ENCODE measurements around the gene GABRA5. TPM values are rescaled to one million over a fixed set of nuclear protein-coding genes. Genes with fewer than 3 reads are reported as not detected.
"Not testable (repeated sequence)": the region's sequence is repeated elsewhere in the genome, so short reads cannot be mapped to it uniquely, and the experiment has no call there.

Gene GABRA5
- total RNA-seq (2014; rRNA removed; shearing (Covaris generic)): 0.61 and 0.67 TPM in 2 replicates

DNA sequence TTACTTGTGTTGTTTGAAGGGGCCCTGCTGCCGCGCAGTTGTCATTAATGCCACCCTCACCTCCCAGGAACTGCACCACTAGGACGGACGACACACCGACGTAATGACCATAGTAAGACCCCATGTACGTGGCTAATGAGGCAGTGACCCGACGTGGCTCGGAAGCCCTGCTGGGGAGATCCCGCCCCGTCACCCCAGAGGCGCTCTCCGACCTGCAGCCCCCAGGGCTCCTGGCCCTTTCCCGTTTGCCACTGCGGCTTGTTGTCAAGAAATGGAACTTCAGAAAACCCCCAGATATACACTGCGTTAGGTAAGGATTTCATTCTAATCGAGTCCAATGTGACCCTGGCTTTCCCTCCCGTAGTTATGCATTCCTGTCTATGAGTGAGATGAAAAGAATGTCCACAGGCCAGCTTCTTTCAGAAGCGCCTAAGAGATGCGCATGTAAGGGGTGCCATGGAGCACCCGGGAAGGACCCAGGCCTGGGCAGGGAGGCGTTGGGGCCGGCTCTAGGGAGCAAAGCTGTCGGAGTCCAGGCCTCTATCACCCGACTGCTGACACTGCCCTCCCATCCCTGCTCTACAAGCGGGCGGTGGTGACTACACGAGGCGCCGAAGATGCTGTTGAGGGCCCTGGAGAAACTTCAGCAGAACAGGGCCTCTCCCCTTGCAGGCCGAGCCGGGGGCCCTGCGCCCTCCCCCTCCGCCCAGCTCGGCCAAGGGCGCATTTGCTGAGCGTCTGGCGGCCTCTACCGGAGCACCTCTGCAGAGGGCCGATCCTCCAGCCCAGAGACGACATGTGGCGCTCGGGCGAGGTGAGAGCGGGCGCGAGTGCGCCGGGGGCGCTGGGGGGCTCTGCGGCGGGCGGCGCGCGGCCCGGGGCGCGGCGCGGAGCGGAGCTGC is at the start of gene GABRA5:
Gene GABRA5, plus strand, starts transcription at position 765 of the 902 bp plus-strand sequence. CDS start 2,187 bp downstream, outside the sequence.
- no peak within 1 kb of the TSS for H3K27ac ChIP-seq
- peak; percentile 11 to 28 for DNase-seq
- H3K4me3 ChIP-seq: peak within 1 kb of the TSS; percentile 16; the same call in 1 of the 2 replicates
- H3K4me1 ChIP-seq: peaks cover 16% of the 10 kb centered on the region
- no peaks in the 10 kb centered on the region for H3K27me3 ChIP-seq
- H3K9me3 ChIP-seq (replicated peaks): no peaks in the 10 kb centered on the region
- H3K36me3 ChIP-seq: no peaks in the 10 kb centered on the region

DNA sequence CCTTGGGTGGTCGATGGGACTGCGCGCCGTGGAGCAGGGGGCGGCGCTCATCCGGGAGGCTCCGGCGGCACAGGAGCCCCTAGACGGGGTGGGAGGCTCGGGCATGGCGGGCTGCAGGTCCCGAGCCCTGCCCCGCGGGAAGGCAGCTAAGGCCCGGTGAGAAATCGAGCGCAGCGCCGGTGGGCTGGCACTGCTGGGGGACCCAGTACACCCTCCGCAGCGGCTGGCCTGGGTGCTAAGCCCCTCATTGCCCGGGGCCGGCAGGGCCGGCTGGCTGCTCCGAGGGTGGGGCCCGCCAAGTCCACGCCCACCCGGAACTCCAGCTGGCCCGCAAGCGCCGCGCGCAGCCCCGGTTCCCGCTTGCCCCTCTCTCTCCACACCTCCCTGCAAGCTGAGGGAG is 35.7 kb upstream of the GABRA5 start:
- H3K4me3 ChIP-seq; H3K36me3 ChIP-seq; H3K27me3 ChIP-seq; H3K9me3 ChIP-seq (replicated peaks); H3K4me1 ChIP-seq; H3K27ac ChIP-seq; DNase-seq: not testable (repeated sequence)

DNA sequence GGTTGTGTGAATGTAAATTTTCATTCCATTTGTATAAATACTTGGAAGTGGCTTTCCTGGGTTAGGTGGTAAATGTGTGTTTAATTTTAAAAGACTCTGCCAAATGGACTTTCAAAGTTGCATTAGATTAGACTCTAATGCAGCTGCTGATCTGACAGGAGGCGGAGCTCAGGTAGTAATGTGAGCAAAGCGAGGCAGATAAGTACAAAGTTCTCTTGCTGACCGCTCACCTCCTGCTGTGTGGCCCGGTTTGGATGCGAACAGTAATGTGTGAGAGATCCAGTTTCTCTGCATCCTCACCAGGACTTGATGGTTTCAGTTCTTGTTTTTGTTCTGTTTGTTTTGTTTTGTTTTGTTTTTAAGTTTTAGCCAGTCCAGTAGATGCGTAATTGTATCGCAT is 34.9 kb upstream of the GABRA5 start:
- Histone ChIP-seq H3K36me3 (no peaks in the 10 kb centered on the region), H3K4me1 (no peaks in the 10 kb centered on the region), H3K27me3 (no peaks in the 10 kb centered on the region; the same call in 1 of the 2 replicates), H3K4me3 (no peak overlapping the region), H3K9me3 (replicated peaks) (no peaks in the 10 kb centered on the region), H3K27ac (no peak overlapping the region)
- no peak for DNase-seq

DNA sequence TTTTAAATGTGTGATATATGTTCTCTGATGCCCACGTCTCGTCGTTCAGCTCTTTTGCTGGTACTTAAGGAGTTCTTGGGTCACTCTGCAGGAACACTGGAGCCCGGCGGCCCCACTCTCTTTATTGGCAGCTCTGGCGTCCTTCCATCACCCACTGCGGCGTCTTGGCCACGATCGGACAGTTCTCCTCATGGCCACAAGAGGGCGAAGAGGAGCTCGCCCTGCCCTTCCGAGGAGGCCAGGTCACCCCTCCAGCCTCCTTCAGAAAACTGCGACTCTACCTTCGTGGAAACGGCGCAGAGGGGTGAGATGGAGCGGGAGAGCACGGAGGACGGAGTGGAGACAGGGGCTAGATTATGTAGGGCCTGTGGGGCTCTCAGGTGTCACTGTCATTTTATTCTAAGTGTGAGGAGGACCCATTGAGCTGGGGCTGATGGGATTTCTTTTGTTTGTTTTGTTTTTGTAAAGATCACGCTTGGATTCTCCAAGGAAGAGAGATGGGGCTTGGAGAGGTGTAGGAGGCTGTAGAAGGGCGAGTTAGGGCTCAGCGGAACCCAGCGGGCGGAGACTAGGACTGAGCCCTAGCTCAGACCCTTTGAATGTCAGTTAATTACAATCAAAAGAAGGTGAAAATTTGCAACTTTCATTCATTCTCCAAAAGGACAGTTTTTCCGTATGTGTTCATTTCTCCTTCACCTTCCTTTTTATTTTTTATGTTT is 28.0 kb upstream of the GABRA5 start:
- Histone ChIP-seq H3K4me3 (no peak overlapping the region), H3K4me1 (no peaks in the 10 kb centered on the region), H3K27me3 (no peaks in the 10 kb centered on the region), H3K9me3 (replicated peaks) (no peaks in the 10 kb centered on the region), H3K36me3 (no peaks in the 10 kb centered on the region), H3K27ac (no peak overlapping the region)
- peak; percentile 28 to 65 for DNase-seq

DNA sequence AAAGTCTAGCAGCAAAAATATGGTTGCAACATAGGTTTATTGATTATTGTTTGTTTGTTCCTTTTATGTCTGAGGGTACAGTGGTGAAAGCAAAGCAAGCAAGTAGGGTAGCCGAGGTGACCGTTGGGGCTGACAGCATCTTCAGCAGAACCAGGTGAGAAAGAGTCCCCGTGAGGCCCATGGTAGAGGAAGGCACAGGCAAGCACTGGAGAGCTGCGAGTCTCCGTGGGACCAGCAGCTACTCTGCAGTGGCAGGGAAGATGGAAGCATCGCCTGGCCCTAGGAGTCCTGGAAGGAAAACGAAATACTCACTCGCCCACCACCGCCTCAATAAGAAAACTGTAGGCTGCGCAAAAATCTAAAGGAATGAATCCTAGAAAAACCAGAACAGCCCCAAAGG is 25.3 kb upstream of the GABRA5 start:
- Histone ChIP-seq H3K4me1 (no peaks in the 10 kb centered on the region), H3K27ac (no peak overlapping the region), H3K36me3 (no peaks in the 10 kb centered on the region), H3K4me3 (no peak overlapping the region), H3K9me3 (replicated peaks) (no peaks in the 10 kb centered on the region), H3K27me3 (no peaks in the 10 kb centered on the region)
- no peak for DNase-seq

DNA sequence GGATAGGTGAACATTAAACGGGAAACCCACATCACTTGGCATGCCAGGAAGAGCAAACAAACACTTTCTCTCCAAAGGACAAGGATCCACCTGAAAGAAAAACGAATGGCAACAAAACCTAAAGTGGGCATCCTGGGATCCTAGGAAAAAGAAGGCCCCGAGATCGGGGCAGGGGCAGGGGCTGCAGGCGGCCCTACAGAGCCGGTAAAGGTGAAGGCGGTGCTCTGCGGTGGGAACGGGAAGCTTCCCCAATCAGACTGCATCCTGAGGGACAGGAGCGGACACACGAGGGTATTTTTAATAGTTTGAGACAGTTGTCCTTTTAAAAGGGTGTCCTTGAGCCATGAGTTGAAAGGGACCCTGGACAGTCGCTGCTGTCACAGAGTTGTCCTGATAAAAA is 24.9 kb upstream of the GABRA5 start:
- no peaks in the 10 kb centered on the region for H3K4me1 ChIP-seq
- H3K36me3 ChIP-seq: no peaks in the 10 kb centered on the region
- H3K4me3 ChIP-seq: no peak overlapping the region
- no peak overlapping the region for H3K27ac ChIP-seq
- no peaks in the 10 kb centered on the region for H3K9me3 ChIP-seq (replicated peaks)
- no peaks in the 10 kb centered on the region for H3K27me3 ChIP-seq
- no peak for DNase-seq

DNA sequence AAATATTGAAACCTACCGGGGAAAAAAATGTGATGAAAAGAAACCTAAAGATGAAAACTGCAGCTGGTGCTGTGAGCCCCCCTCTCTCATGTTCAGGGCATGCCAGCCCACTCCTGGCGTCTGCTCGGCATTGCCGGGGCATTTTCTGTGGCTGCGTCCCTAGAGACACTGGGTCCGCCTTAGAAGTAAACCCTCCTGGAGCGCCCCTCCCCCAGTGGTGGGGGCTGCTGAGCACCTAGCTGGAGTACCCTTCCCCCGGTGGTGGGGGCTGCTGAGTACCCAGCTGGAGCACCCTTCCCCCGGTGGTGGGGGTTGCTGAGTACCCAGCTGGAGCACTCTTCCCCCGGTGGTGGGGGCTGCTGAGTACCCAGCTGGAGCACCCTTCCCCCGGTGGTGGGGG is 24.5 kb upstream of the GABRA5 start:
- no peaks in the 10 kb centered on the region for H3K9me3 ChIP-seq (replicated peaks)
- H3K36me3 ChIP-seq: no peaks in the 10 kb centered on the region
- no peak overlapping the region for H3K4me3 ChIP-seq
- no peaks in the 10 kb centered on the region for H3K27me3 ChIP-seq
- H3K27ac ChIP-seq: no peak overlapping the region
- DNase-seq: no peak
- H3K4me1 ChIP-seq: no peaks in the 10 kb centered on the region

DNA sequence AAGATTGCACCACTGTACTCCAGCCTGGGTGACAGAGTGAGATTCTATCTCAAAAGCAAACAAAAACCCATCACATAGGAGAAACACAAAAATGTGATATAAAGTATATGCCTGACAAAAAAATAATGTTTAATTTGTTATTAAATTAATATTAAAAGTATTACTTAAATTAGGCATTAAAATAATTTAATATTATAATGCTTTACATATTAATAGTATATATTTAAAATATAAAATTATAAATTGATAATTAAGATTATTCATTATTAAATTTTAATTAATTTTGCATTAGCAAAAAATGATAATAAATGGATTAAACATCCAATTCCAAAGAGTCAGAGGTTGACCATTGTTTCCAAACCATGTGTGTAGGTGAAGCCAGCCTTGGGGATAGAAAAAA is 22.0 kb upstream of the GABRA5 start:
- Histone ChIP-seq H3K4me1 (no peaks in the 10 kb centered on the region), H3K27ac (no peak overlapping the region), H3K27me3 (no peaks in the 10 kb centered on the region), H3K4me3 (no peak overlapping the region), H3K9me3 (replicated peaks) (no peaks in the 10 kb centered on the region), H3K36me3 (no peaks in the 10 kb centered on the region)
- no peak for DNase-seq

DNA sequence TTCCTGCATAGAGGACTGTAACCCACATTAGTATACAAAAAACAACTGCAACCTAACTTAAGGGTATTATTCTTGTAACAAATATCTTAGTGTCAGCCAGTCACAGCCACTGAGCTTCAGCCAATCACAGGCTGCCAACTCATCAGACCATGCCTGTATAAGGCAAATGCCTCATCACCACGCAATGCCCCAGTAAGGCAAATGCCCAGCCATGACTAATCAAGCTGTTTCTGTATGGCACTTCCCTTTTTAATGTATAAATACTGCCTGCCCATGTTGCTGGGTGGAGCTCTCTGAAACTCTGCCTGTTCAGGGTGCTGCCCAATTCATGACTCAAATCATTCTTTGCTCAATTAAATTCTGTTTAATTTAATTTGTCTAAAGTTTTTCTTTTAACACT is 18.4 kb upstream of the GABRA5 start:
- no peaks in the 10 kb centered on the region for H3K4me1 ChIP-seq
- H3K27me3 ChIP-seq: no peaks in the 10 kb centered on the region
- no peaks in the 10 kb centered on the region for H3K9me3 ChIP-seq (replicated peaks)
- H3K4me3 ChIP-seq: no peak overlapping the region
- DNase-seq: peak; percentile 16 to 17
- H3K36me3 ChIP-seq: no peaks in the 10 kb centered on the region
- H3K27ac ChIP-seq: no peak overlapping the region

DNA sequence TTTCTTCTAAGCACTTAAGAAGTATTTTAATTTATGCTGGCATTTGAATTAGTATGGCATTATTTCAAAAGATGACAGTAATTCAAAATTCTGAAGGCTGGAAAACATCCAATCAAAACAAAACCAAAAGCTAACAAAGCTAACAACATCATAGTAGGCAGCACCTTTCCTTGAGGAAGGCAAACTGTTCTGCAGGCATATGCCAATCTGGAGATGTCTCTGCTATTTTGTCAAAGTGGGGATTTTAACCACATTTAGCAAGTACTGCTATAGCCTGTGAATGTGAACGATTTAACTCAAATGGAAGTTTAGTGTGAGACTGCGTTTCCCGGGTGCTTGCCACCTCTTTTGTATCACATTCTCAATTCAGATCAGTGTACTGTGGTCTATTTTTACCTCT is 16.7 kb upstream of the GABRA5 start:
- H3K4me1 ChIP-seq: no peaks in the 10 kb centered on the region
- H3K36me3 ChIP-seq: no peaks in the 10 kb centered on the region
- no peak overlapping the region for H3K4me3 ChIP-seq
- H3K27ac ChIP-seq: no peak overlapping the region
- no peak for DNase-seq
- no peaks in the 10 kb centered on the region for H3K27me3 ChIP-seq
- H3K9me3 ChIP-seq (replicated peaks): no peaks in the 10 kb centered on the region

DNA sequence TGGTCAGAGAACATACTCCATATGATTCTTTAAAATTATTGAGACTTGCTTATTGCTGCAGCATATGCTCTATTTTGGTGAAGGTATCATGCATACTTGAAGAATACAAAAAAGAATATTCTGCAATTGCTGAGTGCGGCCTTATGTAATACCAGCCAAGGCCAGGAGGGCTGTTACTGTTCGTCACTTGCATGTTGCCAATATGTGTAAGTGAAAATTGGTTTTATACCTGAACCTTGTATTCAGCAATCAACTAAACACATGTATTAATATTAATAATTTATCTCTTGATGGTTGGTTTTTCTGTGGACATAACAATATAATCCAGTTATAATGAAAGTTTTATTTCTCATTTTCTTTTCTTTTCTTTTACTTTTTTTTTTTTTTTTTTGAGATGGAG is 13.9 kb upstream of the GABRA5 start:
- Histone ChIP-seq H3K27ac (no peak overlapping the region), H3K9me3 (replicated peaks) (no peaks in the 10 kb centered on the region), H3K4me1 (no peaks in the 10 kb centered on the region), H3K36me3 (no peaks in the 10 kb centered on the region), H3K4me3 (no peak overlapping the region), H3K27me3 (no peaks in the 10 kb centered on the region)
- no peak for DNase-seq

DNA sequence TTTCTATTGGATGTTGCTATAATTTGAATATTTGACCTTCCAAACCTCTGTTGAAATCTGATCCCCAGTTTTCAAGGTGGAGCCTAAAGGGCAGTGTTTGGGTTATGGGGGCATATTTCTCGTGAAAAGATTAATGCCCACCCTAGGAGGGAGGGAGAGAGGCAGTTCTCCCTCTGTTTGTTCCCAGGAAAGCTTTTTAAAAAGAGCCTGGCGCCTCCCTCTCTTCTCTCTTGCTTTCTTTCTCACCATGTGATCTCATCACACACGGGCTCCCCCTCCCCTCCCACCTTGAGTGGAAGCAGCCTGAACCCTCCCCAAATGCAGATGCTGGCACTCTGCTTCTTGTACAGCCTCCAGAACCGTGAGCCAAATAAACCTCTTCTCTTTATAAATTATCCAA is 12.4 kb upstream of the GABRA5 start:
- no peak overlapping the region for H3K27ac ChIP-seq
- DNase-seq: no peak
- H3K27me3 ChIP-seq: no peaks in the 10 kb centered on the region
- H3K4me3 ChIP-seq: no peak overlapping the region
- no peaks in the 10 kb centered on the region for H3K9me3 ChIP-seq (replicated peaks)
- no peaks in the 10 kb centered on the region for H3K4me1 ChIP-seq
- no peaks in the 10 kb centered on the region for H3K36me3 ChIP-seq

DNA sequence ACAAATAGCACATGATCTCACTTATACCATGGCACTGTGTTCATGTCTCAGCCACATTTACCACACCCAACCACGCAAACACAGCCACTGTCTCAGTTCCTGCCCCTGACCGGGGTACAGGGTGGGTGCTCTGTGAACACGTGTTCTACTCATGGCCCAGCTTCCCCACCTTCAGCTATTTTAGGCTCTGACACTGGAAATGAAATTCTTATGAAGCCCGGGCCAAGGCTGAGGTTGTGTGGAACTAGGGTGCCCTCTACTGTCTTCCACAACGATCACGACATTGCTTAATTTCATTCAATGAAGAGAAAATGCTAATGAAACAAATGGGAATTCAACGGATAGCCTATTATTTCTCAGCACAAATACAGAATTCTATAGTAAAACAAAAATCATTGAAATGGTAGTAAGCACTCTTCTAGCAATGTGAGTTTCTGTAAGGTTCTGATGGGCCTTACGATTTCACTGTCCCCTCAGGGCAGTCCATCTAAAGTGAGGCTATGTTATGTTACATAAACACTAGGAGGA is 2.1 kb upstream of the GABRA5 start:
- no peaks in the 10 kb centered on the region for H3K9me3 ChIP-seq (replicated peaks)
- no peak overlapping the region for H3K27ac ChIP-seq
- H3K4me1 ChIP-seq: peaks cover 1% of the 10 kb centered on the region
- no peaks in the 10 kb centered on the region for H3K36me3 ChIP-seq
- H3K27me3 ChIP-seq: no peaks in the 10 kb centered on the region
- H3K4me3 ChIP-seq: no peak overlapping the region
- peak; percentile 47 to 77 for DNase-seq

DNA sequence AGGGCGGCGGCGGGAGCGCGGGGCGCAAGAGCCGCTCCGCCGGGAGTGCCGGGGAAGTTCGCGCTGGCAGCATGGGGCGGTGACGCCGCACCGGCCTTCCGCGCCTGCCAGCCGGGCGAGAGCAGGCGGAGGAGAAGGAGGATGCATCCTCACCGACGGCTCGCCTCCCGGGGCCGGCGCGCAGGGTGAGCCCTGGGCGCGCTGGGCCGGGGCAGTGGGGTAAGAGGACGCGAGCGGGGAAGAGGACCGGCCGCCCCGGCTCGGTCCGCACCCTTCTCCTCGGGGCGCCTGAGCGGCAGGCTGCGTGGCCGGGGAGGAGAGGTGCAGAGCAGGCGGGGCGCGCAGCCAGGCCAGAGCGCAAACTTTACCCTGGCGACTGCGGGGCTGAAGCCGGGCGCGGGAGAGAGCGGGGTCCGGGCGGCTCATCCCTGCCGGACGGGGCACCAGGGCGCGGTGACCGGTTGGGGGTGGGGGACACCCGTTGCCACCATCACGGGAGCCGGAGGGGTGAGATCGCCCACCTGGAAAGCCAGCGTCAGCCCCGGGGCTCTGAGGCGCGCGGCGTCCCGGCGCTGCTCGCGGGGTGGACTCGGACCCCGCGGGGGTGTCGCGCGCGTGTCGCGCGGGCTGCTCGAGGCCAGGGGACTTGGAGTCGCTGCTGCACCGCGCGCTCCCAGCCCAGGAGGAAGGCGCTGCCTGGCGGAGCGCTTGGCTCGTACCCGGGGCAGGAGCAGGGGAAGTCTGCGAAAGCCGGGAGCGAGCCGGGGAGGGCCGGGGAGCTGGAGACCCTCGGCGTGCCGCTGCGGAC is 542 bp downstream of the GABRA5 start:
- Histone ChIP-seq H3K27me3 (no peaks in the 10 kb centered on the region), H3K4me1 (peaks cover 16% of the 10 kb centered on the region), H3K36me3 (no peaks in the 10 kb centered on the region), H3K27ac (no peak overlapping the region), H3K9me3 (replicated peaks) (no peaks in the 10 kb centered on the region), H3K4me3 (no peak overlapping the region)
- no peak for DNase-seq
